NOMO-1 (cell line): Measurements from ENCODE around the gene UBA5.
"Not testable (repeated sequence)": the region's sequence is repeated elsewhere in the genome, so short reads cannot be mapped to it uniquely, and the experiment has no call there.

Source experiments
- DNase-seq, 2 experiments: peaks; one replicate each; lab custom pipeline; 2025; ENCODE audit not compliant: unreplicated experiment in 2 of 2; lab: John Stamatoyannopoulos, UW

The UBA5 gene

DNA sequence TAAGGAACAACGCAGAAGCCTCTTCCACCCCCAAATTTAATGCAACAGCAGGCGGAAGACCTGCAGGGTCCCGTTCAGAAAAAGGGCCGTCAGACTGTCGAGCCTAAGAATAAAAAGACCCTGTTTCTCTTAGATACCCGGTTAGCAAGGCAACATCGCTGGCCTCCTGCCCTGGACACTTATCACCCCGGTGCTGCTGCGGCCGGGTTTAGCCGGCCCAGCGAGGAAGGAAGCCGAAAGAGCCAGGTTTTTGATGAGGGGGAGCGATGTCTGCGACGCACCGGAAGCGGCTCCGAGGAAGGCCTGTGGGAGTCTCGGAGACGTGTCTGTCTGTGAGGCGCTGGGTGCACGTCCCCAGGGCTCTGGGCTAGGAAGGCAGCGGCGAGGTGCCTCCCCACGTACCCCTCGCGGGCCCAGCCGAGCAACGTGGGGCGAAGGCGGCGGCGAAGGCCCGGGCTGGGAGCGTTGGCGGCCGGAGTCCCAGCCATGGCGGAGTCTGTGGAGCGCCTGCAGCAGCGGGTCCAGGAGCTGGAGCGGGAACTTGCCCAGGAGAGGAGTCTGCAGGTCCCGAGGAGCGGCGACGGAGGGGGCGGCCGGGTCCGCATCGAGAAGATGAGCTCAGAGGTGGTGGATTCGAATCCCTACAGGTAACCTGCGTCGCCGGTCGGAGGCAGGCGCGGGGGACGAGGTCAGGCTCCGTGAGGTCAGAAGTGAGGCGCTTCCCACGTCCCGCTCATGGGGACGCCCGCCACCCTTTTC lies at the start of gene UBA5:
Gene UBA5, plus strand, starts transcription at position 278 of the 759 bp plus-strand sequence. Its CDS starts 209 bp downstream, at position 487.
- DNase-seq = peak; percentile 80 to 85

DNA sequence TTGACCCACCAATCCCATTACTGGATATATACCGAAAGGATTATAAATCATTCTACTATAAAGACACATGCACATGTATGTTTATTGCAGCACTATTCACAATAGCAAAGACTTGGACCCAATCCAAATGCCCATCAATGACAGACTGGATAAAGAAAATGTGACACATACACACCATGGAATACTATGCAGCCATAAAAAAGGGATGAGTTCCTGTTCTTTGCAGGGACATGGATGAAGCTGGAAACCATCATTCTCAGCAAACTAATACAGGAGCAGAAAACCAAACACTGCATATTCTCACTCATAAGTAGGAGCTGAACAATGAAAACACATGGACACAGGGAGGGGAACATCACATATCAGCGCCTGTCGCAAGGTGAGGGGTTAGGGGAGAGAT lies 44.8 kb upstream of the UBA5 start:
- DNase-seq = not testable (repeated sequence)

DNA sequence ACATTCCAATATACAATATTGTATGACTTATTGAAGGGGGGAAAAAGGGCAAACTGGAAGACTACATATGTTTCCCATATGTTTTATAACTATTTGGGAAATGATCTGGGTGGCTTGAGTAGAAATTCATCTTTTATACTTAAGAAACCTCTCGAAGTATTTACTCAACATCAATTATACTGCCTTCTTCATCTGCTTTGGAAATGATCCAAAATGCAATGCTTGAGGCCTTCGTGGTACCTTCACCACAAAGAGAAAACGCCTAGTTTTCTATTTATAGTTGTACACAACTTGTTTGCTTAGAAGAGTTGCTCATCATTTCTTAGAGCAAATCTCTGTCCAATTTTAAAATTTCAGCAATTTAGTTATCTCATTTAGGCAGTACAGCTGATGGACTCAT lies 44.2 kb upstream of the UBA5 start:
- DNase-seq = no peak

DNA sequence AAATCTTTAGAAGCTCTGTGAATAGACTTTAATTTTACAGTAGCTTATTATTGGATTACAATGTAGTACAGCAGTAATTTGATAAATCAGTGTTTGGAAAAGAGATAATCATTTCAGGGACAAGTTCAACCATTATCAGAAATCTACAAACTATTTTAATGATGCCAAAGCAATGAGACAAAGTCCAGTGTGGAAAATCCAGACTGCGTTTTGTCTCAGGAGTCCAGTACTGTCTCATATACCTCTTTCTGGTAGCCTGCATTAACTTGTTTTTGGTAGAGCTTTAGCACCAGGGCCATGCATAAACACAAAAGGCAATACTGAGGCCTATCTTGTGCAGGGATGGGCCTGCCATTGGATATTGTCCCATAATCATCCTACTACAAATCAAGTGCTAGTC lies 43.3 kb upstream of the UBA5 start:
- DNase-seq = no peak

DNA sequence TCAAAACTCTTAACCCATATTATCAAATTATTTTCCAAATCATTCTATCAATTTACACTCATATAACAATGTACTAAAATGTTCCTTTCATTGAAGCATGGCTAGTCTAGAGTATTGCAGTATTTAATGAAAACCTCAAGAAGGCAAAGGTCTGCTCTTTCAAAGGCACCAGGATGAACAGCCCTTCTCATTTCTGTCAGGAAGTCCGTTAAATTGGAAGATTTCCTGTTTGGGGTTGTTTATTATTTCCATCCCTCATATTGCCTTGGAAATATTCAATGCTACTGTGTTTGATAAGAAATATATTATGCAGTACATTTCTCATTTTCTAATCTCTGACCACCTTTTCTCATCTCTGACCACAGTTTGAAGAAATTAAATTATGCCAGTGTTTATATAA lies 38.0 kb upstream of the UBA5 start:
- no peak for DNase-seq

DNA sequence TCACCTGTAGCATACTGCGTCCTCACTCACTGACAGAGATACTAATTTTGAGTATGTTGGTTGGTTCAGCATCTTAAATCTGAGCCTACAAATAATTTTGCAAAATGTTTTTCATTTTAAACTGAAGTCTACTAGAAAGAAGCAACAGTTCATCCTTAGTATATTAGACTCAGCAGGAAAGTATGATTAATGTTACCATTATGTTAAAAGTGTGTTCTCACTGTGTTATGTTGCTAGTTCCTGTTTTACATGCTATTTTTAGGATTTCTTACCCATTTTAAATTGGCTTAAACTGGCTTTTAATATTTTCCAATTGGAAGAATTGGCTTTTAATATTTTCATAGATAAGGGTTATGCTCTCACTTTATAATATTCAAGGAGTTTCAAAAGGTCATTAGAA lies 37.4 kb upstream of the UBA5 start:
- peak in 1 of 2 experiments; percentile 43 for DNase-seq

DNA sequence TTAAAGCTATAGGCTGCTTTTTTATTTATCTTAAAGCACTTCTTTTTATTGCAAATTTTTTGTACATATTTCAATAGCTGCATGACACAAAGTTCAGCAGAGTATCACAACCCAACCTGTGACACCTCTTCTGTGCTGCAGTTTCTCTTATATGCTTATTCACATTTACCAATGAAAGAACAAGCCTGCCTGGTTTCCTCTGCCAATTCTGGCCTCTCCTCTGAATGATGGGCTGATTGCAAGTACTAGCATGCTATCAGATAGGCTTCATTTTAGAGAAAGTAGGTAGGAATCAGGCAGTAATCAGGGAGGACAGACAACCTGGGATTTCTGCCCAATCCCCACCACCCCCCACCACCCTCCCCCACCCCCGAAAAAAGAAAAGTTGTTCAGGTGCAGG lies 36.5 kb upstream of the UBA5 start:
- DNase-seq = no peak

DNA sequence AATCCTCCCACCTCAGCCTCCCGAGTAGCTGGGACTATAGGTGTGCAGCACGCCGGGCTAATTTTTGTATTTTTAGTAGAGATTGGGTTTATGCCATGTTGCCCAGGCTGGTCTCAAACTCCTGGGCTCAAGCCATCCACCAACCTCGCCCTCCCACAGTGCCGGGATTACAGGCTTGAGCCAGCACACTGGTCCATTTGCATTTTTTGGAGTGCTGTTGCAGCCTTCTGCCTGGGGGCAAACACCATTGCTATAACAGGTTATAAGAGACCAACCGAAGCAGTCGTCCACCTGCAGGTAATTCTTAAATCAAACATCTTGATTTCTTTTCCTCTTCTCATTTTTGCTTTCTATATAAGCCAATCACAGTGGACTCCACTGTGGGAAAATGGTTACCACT lies 35.3 kb upstream of the UBA5 start:
- DNase-seq = no peak

DNA sequence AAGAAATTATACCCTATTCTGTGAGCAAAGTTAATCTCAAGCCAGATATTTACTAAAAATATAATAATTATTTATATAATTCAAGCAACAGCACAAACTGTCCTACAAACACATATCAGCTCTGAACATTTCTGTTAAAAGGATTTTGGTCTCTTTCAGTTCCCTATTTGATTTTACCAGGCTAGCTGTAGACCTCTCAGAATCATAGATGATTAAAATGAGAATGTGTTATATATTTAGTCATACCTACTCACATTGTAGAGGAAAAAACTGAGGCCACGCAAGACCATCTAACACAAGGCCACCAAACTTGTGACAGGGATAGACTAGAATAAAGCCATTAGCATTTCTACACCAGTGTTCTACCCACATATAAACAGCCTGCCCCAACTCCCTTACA lies 34.5 kb upstream of the UBA5 start:
- DNase-seq = peak in 1 of 2 experiments; percentile 39

DNA sequence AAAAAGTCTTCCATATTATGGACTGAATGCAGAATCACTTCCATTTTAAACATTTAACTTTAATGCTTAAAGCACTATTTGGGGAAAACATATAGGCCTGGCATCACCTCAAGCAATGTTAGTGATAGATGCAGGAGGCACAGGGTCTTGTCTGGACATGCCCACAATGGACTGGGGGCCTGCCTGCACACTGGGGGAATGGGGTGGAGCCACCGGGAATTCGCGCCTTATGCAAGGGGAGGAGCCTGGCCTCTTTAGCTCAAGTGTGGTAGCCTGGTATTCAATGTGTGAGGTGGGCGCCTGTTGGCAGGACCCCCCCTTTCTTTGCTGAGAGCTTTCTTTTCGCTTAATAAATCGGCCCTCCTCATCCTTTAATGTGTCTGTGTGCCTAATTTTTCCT lies 33.2 kb upstream of the UBA5 start:
- DNase-seq = no peak

DNA sequence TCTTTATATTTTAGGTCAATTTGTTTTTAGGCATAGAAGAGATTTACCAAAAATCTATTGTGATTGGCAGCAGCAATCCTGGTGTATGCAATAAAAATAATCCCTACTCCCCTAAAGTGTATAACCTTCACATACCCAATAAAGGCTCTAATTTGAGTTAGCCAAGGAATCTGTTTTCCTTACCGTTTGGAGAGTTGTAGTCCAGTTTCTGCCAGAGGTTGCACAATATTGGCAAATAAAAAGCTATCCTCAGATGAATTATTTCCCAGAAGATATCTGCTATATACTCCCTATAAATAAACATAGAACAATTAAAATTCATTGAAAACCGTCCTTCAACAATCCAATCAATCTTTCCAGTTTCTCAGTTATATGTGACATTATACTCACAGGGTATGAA lies 32.0 kb upstream of the UBA5 start:
- no peak for DNase-seq

DNA sequence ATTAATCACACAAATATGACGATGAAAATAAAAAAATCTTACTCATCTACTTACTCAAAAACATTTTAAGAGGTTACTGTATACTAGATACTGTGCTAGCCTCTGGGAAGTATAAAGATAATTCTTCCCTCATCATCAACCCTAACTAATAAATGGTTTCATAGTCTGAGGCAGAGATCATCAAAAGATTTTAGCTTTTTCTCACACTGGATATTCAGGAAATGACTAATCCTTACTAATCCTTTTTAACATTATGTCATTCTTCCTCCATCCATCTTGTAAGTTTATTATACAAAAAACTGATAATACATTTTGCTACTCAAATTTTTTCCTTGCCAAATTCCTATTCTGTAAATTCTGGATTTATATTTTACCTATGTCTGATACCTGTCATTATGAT lies 30.2 kb upstream of the UBA5 start:
- no peak for DNase-seq

DNA sequence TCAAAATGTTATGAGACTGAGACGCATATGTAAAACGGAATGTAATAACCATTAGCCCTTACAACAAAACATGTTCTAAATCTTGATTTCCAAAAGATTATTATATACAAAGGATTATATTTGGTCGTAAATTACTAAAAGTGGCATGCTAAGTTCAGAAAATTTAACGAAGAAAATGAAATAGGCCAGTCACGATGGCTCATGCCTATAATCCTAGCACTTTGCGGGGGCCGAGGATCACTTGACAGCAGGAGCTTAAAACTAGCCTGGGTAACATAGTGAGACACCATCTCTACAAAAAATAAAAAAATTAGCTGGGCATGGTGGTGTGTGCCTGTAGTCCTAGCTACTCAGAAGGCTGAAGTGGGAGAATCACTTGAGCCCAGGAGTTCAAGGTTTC lies 29.5 kb upstream of the UBA5 start:
- no peak for DNase-seq

DNA sequence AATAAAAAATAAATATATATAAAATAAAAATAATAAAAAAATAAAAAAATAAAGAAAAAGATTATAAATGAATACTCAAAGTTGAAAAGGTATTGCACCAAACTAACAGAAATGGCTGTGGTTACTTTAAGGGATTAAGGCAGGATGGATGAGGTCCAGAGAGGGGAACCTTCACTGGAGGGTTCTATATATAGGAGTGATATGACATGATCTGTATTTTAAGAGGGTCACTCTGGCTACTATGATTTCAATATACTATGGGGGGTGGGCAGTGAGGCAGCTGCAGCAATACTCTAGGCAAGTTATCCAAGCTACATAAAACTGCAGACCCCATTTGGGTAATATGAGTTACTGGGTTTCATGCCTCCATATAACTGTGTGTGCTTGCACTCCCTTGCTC lies 25.1 kb upstream of the UBA5 start:
- no peak for DNase-seq

DNA sequence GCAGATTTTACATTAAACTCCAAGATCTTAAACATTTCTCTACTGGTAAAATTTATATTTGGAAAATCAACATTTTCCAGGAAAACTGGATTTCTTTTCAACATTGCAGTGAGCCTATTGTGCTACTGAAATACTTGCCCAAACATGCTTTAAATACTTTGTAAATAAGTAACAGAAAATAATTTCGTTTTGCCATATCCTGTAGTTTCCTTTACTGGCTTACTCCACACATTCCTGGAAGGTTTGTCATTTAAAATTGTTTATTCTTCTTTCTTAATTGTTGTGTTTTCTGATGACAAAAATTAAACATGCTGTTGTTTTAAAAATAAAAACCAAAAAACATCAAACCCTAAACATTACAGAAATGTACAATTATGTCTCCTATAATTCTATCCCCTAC lies 22.5 kb upstream of the UBA5 start:
- DNase-seq = no peak

DNA sequence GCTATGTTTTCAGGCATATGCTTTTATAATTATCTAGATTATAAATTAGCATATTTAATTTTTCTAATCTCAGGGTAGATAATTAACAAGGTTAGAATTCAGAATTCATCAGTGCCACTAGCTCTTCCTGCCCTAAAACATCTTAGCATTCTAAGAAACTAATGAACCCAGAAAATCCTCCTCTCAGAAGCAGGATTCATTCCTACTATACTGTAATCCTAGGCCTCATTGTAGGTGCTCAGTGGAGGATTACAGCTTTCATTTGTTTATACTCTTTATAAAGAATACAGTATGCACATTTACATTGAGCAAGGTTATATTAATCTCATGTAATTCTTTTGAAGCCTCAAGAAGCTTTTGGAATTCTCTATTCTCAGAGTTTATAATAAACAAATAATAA lies 21.4 kb upstream of the UBA5 start:
- no peak for DNase-seq

DNA sequence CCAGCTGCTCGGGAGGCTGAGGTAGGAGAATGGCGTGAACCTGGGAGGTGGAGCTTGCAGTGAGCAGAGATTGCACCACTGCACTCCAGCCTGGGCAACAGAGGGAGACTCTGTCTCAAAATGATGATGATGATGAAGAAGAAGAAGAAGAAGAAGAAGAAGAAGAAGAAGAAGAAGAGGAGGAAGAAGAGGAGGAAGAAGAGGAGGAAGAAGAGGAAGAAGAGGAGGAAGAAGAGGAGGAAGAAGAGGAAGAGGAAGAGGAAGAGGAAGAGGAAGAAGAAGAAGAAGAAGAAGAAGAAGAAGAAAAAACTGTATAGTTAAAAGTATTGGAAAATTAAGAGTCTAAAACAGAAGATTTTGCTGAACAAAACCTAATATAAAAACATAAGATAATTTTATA lies 18.7 kb upstream of the UBA5 start:
- DNase-seq = not testable (repeated sequence)

DNA sequence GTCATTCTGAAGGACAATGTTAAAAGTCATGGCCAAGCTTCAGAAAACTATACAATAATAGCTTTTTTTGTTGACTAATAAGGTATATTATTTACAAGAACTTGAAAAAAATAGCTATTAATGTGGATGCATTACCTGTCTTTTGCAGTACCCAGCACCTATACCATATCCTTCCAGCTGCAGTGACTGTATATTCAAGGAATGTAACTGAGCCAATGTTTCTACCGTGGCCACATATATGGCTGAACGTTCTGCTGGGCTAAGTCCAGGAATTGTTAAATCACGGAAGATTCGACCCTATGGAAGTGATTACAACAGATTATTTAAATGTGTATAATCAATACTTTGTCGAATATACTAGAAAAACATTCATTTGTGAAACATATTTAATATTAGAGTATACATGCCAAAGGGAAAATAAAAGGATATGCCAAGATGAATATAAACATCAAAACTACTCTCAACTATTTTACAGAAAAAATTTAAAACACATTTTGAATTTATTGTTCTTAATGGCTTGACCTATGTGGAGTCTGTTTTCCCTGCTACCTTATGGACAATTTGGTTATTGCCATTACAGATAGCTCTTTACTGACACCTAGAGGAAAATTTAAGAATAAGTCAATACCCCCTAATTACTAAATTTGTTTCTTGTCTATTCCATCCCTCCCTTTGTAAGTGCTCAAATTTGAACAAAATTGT lies 18.1 kb upstream of the UBA5 start:
- peak; percentile 29 to 77 for DNase-seq

DNA sequence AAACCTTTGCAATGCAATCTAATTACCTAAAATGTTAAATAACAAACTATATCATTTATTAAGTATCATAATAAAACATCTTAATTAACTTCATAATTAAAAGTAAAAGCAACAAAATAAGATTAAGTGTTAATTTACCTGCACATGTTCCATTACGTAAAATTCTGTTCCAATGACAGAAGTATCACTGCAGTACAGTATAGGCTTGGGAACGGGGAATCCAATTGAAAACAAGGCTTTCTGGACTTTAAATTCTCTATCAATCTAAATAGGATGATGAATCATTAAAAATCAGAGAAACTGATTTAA lies 17.6 kb upstream of the UBA5 start:
- DNase-seq = no peak

DNA sequence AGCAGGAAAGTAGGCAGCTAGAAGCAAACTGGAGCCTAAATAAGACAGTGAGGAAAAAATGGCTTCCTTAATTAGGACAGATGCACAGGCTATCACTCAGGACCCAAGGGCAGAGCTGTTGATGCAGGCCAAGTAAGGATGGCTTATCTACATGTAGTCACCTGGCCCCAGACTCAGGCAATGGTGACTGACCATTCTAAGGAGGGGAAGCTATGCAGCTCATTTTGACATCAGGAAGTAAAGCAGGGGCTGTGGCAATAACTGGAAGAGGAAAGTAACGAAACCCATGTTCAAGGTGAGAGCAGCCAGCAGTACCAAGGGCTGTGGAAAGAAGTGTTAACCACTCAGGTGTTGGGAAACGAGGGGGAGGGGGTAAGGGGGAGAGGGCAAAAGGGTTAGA lies 16.8 kb upstream of the UBA5 start:
- DNase-seq = peak in 1 of 2 experiments; percentile 20

DNA sequence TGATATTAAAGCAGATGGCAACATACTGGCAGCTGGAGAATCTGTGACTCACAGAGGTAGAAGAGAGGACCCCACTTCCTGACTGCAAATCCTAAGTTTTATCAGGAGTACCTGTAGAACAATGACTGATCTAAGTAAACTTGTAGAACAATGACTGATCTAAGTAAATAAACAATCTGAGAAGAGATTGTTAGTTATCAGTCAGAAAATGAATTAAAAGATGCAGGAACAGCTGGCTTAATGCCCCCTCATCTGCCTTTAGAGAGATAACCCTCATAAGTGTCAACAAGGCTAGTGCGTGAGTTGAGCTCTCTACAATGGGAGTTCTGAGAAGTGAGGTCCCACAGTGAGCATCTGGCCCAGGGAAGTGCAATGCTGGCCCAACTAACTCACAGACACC lies 15.1 kb upstream of the UBA5 start:
- no peak for DNase-seq

DNA sequence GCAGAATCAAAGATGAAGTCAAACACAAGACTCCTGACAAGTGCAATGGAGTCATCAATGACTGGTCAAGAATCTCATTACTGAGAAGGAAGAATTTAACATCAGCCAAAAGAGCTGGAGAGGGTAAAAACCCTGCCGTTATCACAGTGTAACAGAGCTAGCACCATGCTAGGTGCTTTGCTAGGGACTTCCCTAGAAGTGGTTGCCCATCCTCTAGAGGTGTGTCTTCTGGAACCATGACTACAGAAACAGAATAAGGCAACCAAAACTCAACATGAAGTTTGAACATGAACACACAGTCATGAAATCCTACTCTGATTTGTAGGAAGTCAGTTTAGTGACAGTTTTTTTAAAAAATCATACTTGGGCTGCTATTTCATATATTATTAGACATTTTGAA lies 10.0 kb upstream of the UBA5 start:
- DNase-seq = no peak
